A204.1 (cell line): ENCODE results near the gene PDPK1.
"Not testable (repeated sequence)": the region's sequence is repeated elsewhere in the genome, so short reads cannot be mapped to it uniquely, and the experiment has no call there.

Source experiments
- FAIRE-seq: peaks from 2 replicates; lab custom pipeline; 2012; peaks lifted over from hg19 to GRCh38; lab: Jason Lieb, UNC

PDPK1 gene

DNA sequence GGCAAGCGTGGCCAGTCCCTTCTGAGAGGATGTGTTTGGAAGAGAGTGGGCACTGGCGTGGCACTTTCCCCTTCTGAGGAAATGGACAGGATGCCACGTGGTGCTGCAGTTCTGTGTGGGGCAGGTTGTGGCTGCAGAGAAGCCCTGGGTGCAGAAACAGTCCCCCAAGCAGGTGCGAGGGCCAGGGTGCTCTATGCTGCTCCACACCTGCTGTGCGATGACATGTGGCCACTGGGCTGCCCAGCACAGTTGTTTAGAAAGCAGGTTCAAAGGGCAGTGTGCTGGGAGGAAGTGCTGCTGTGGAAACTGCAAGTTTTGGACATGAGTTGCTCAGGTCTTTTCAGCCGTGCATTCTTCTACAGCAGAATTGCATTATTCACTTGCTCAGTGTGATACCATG lies 3.6 kb downstream of the PDPK1 start:
- FAIRE-seq, result not testable (repeated sequence)

DNA sequence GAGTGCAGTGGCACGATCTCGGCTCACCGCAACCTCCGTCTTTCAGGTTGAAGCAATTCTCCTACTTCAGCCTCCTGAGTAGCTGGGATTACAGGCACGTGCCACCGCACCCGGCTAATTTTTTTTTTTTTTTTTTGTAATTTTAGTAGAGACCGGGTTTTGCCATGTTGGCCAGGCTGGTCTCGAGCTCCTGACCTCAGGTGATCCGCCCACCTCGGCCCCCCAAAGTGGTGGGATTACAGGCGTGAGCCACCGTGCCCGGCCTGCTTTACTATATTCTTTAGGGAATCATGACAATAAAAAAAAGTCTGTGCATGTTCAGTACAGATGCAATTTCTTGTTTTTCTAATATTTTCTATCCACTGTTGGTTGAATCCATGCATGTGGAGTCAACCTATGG lies 6.0 kb downstream of the PDPK1 start:
- not testable (repeated sequence) for FAIRE-seq

DNA sequence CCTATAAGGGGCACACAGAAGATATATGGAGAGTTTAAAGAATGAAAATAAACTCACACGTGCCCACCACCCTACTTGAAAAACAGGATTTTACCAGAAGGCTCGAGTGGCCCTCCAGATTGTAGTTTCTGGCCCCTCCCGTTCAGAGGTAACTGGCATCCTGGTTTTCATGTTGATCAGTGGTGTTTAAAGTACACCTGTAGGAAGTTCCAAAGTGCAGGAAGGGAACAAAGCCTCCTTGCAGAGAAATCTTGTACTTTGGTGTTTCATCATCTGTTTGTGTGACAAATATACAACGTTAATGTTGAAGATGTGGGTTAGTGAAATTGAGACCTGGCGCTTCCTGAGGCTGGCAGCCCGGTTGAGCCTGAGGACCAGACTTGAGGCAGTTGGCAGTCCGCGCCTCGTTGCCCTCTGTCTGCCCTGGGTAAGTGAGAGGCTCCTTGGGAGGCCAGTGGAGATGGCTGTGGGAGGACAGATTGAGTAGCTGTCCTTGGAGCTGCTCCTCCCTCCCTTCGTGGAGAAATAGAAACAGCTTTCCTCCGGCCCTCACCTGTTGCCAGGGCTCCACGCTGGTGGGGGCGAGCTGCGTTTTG lies 12.6 kb downstream of the PDPK1 start:
- FAIRE-seq, result not testable (repeated sequence)

DNA sequence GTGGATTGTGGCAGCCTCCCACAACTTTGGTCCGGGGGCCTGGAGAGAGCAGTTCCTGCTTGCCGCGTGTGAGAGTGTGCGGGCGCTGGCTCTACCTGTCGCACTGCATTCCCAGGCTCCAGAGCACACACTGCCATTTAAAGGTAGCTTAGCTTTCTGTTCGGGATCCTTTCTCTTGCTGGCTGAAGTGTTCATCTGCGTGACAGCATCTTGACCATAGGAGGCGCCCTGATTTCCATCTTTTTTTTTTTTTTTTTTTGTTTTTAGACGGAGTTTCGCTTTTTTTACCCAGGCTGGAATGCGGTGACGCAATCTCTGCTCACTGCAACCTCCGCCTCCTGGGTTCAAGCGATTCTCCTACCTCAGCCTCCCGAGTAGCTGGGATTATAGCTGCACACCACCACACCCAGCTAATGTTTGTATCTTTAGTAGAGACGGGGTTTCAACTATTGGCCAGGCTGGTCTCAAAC lies 13.6 kb downstream of the PDPK1 start:
- FAIRE-seq, result not testable (repeated sequence)

DNA sequence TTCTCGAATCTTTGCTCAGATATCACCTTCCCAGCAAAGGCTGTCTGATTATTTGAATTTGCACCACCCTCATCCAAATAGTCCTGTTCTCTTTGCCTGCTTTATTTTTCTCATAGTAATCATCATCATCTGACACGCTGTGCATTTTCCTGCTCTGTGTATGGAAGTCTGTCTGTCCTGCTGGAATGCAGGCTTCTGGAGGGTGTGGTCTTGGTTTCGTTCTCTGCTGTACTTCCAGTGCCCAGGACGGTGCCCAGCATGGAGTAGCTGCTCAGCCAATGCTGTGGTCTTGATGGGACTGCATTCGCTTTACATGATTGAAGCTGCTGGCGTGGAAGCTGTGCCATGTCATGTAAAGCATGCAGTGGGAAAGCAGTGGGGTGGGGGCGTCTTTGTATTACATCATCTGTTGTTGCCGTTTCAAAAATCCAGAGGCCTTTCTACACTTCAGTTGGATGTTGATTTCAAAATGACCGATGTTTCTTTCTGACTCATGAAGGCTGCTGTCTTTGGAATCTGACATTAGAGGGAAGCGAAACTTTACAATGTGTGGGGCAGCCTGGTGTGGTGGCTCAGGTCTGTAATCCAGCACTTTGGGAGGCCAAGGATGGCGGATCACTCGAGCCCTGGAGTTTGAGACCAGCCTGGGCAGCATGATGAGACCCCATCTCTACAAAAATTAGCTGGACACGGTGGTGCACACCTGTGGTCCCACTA lies 17.0 kb downstream of the PDPK1 start:
- not testable (repeated sequence) for FAIRE-seq

DNA sequence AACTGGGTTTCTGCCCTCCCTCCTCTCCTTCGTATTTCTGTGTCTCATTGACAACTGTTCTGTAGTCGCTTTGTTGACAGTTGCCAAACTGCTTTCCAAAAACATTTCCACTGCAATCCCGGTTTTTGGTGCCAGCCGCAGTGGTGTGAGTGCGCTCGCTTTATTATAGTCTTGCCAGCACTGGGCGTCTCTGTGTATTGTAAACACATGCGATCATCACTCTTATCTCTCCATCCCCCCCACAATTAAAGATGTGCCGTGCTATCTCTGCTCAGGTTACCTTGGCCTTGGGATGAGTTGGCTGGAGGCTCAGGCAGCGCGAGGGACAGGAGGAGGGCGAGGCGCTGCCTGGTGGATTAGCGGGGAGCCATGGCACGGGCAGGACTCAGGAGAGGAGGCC lies 19.3 kb downstream of the PDPK1 start:
- not testable (repeated sequence) for FAIRE-seq

DNA sequence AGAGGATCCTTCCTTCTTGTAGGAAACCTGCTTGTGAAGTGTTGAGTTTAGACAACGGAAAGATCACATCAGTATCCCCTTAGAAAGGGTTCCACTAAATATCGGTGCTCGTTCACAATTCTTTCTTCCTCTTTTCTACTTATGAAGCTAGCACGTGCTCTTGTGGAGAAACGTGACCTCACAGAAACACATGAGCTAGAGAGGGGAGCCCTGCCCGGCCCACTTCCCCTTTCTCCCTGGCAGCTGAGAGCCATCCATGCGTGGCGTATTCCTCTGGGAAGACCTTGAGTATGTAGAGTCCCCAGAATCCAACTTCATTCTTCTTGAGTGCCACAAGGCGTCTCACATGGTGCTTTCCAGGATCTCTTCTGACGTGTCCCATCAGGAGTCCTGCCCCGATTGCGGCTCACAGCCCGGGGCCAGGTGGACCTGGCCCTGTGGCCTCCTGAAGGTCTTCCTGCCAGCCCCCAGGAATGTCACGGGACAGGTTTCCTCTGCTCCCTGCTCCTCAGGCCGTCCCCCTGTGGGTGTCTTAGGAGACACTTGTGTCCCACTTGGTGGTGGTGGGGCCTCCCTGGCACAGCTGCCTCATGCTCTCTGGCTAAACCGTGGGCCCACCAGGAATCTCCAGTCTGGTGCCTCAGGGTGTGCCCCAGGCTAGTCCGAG lies 22.4 kb downstream of the PDPK1 start:
- FAIRE-seq, result not testable (repeated sequence)

DNA sequence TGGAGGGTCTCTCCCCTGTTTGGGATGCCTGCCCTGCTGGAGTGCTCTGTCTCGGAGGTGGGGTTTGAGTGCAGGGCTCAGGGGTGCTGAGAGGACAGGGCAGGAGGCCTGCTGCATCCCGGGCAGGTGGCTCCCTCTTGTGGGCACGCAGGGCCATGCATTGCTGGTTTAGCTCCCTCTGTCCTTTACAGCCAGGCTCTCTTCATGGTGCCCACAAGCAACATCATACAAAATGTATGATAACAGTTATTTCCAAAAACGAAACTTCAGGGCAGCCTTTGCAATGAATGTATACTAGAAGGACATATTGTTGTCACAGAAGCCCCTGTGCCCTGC lies 22.9 kb downstream of the PDPK1 start:
- FAIRE-seq, result peak; percentile 9

DNA sequence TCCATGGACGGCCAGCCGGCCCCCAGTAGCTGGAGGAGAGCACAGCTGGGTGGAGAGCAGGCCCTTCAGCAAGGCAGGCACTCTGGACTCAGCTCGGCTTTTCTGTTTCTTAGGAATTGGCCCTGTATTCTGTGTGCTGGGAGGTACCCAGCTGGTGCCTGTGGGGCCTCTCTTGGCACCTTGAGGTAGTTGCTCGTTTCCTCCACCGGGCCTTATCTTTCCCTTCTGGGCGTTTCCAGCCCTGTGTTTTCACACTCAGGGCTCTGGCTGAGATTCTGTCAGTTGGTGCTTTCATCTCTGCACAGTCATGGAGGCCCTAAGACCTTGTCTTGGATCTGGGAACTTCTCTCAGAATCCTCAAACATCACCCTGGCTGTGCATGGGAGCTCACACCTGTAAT lies 29.7 kb downstream of the PDPK1 start:
- not testable (repeated sequence) for FAIRE-seq

DNA sequence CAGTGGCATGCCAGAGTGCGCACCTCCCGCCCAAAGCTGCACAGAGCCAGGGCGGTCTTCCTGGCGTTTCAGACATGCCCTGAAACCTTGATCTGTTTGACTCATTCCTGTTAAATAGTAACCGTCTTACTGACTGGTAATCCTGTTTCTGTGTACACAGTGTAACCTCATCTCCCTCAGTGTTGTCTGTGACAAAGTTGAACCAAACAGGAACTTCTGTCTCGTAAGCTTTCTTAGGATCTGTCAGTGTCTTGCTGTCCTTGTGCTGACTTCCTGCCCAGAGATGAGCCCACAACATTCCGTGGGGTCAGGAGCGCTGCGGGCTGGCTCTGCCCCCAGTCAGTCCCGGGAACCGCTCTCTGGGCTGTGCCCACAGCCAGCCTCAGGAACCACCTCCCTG lies 30.8 kb downstream of the PDPK1 start:
- FAIRE-seq, result not testable (repeated sequence)

DNA sequence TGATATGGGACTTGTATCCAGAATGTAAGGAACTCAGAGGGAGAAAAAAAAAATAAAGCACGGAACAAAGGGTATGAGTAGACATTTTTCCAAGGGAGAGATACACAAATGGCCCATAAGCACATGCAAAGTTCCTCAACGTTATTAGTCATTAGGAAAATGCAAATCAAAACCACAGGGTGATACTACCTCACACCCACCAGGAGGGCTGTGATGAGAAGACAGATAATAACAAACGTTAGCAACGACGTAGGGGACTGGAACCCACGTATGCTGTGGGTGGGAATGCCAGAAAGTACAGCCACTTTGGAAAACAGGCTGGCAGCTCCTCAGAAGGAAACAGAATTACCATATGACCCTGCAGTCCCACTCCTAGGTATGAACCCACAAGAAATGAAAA lies 34.9 kb downstream of the PDPK1 start:
- FAIRE-seq, result not testable (repeated sequence)

DNA sequence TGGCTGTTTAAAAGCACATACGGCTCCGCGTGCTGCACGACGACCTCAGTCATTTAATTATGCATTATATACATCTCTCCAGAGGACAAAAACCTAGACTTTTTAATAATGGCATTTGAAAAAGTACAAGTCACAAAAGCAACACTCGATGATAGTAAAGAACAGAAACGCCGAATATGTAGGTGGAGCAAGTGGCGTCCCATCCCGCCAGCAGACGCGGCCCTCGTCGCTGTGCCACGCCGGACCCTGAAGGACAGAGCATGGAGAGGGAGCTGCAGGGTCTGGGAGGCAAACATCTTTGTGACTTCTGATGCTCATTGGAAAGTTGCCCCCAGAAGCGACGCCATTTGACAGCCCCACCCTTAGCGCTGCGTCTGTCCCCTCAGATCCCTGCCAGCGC lies 38.0 kb downstream of the PDPK1 start:
- FAIRE-seq, result not testable (repeated sequence)

DNA sequence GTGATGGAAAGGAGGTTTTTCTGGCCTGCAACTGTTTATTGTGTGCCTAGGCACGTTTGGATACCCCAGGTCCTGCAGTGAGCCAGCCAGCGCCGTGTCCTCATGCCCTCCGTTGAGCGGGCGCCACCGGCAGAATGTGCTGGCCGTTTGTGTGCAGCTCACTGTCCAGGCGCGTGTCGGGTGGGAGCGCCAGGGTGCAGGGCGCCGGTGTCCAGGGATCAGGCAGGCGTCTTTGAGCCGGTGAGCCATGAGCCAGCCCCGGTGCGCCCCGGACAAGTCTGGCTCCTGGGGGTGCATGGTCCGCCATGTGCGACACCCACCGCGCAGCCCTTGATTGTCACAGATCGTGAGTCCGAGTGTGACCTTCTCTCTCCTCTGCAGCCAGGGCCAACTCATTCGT lies 39.2 kb downstream of the PDPK1 start:
- FAIRE-seq, result not testable (repeated sequence)

DNA sequence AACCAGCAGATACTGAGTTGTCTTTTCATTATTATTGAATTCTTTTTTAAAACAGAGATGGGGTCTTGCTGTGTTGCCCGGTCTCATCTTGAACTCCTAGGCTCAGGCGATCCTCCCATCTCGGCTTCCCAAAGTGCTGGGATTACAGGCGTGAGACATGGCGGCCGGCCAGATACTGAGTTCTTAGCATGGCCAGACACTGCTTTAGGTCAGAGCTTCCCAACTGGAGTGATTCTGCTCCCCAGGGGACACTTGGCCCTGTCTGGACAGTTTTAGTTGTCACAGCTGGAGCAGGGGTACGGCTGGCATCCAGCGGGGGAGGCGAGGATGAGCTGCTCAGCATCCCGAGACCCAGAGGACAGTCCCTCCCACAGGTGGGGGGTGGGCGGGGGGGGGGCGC lies 41.1 kb downstream of the PDPK1 start:
- FAIRE-seq, result not testable (repeated sequence)

DNA sequence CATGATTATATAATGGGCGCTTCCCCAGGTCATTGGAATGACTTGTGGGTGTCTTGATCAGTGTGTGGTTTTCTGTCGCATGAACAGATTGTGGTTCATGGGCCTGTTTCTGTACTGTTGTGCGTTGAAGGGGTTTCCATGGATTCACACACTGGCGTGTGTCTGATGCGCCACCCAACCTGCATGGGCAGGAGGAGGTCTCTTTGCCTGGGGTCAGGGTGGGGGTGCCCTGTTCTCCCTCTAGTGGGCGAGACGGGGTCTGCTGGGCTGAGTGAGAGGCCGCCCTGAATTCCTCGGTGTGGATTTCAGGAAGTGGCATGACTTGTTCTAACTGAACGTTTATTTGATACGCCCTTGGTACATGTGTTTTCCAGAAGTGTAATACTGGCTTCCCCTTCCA lies 42.3 kb downstream of the PDPK1 start:
- not testable (repeated sequence) for FAIRE-seq

DNA sequence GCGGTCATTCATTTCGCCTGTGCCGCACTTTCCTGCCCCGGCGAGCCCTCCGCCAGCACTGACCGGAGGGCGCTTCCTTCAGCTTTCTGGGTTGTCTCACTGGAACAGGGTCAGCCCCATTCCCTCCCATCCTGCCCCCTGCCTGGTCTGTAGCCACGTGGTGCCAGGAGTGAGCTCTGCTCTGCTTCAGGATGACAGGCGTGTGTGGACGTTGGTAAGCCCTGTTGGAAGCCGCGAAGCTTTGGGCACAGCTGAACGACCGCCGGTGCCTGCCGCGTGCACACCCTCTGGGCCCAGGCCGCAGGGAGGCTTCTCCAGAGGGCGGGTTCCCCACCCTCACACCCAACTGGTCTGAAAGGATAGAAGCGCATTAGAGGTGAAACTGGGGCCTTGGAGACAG lies 43.0 kb downstream of the PDPK1 start:
- not testable (repeated sequence) for FAIRE-seq

DNA sequence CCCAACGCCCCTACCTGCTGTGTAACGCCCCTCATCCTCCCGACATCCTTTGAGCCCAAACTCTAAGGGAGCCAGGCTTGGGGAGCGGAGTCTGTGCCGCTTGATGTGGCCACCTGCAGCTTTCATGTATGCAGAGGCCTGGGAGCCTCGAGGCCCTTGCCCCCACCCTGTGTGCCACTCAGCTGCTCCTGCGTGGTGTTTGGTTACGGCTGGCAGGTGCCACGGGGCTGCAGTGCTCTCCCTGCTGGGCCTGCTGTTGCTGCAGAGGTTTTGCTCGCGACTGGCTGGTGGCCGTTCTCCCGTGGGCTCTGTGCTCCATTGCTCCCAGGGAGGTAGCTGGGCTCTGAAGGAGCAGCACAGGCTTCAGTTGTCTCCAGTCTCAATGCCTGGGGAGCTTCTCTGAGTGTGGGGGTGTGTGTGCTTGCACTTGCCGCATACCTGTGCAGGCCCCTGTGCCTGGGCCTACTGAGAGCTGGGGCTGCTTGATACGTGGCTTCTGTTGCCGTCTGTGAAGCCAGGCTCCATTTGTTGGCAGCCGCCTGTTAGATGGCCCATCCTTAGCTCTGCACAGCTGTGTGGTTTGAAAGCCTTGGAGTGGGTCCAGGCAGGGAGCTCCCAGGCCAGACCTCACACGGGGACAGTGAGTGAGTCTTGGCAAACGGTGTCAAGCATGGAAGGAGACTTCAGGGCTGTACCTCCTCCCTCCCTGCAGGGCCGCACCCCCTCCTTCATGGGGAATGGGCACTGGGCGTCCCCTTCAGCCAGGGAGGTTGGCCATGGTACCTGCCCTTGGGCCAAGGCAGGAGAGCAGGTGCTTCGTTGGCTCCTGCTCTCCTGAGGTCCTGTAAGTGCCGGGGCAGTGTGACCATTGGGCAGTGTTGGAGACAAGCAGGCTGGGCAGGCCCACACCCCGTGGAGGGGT lies 47.2 kb downstream of the PDPK1 start:
- FAIRE-seq, result no peak

DNA sequence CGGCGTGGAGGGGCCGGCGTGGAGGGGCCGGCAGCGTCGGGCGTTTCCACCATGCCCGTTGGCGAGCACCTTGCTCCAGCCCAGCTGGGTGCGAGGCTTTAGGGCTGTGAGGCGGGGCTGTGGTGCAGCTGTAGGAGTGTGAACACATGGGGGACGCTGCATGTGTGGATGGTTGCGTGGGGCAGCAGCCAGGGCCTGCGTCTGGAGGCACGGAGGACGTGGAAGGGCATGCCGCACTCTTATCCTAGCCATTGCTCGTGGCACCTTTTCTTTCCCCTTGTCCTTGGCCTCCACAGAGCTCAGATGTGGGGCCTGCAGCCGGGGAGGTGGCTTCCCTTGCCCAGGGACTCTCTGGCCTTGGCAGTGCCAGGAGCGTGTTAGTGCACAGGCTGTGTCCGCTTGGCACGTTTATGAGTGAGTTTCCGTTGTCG lies 47.8 kb downstream of the PDPK1 start:
- FAIRE-seq, result no peak

DNA sequence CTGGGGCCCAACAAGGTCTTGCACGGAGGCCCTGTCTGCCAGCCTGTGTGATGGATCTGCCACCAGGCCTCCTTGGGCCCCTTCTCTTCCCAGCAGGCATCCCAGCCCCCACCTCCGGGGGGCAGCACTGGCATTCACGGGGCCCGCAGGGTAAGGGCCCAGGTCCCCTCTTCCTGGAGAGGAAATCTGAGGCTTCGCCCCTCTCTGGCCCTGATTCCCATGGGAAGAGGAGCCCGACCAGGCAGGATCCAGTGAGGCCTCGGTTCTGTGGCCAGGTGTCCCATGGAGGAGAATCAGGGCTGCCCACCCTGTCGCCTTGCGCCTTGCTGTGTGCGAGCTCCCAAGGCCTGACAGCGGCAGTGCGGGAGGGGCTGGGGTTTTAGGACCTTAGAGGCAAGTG lies 48.4 kb downstream of the PDPK1 start:
- no peak for FAIRE-seq

DNA sequence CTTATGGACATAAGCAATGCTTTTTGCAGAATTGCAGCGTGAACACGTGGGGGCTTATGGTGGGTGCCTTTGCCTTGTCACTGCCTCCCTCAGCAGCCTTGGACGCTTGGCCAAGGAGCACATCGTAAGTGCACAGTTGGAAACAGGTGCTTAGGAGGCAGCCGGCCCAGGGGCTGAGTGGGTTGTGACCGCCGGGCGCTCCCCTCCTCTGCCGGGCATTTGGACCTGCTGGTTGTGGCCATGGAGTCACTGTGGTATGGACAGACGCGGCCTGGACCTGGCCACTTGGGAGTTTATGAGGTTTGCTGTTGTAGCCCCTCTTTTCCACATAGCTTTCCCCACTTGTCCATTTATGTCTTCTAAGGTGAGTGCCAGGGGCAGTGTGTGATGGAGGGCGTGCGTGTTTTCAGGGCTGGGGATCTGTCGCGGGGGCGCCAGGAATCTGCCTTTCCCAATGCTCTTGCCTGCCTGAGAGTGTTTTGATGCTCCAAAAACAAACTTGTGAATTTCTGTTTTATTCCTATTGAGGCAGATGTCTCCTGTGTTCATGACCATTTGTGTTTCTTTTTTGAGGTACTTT lies 49.2 kb downstream of the PDPK1 start:
- FAIRE-seq, result no peak

DNA sequence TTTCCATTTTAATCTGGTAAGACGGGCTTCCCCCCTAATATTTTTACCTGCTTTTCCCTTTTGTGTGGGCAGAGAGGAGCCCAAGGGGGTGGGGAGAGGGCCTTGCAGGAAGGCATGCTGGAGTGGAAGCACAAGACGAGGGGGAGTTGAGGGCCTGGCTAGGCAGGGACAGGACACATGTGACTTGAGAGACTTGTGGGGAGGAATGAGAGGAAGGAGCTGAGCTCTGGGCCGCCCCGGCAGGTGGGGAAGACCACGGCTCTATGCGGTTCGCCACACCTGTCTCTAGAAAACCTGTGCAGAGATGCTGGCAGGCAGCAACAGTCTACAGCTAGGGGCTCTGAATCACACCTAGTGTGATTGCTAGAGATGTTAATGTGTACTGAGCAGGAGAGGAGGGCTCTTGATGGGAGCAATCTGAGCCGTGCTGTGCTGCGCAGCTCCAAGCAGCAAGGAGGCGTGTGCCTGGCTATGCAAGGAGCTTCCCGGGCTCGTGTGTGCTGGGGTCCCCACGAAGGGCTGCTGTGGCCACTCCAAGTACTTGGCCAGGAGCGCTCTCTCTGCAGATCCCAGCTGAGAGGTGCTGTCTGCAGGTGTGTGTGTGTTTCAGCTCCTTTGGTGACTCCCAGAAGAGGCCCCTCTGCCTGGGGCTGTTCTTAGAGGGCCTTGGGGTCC lies 50.2 kb downstream of the PDPK1 start:
- FAIRE-seq, result no peak
